Kidney epithelial cell (primary cell): ENCODE measurements around the gene HTR1A. TPM values are rescaled to one million over a fixed set of nuclear protein-coding genes. Genes with fewer than 3 reads are reported as not detected.

Experiments
- DNase-seq: peaks from one replicate; pipeline ENCODE4 v3.0.0-alpha.2; 2010; ENCODE audit warnings: low read depth
- H3K27me3 ChIP-seq: 2 replicates; pipeline ENCODE4 v1.6.0; 2011; ENCODE audit warnings: low read length; ENCODE audit not compliant: control insufficient read depth, insufficient read depth
- H3K36me3 ChIP-seq: 2 replicates; pipeline ENCODE4 v1.5.1; 2011; ENCODE audit warnings: low read length; ENCODE audit not compliant: control insufficient read depth, insufficient read depth
- H3K4me3 ChIP-seq: 2 replicates; pipeline ENCODE4 v1.5.1; 2011; ENCODE audit warnings: low read depth, mild to moderate bottlenecking, control low read depth, low read length
- CTCF ChIP-seq: IDR thresholded peaks from 2 replicates; pipeline ENCODE4 v1.5.1; 2011; ENCODE audit warnings: mild to moderate bottlenecking, moderate library complexity, low read length, control low read depth, inconsistent platforms; ENCODE audit not compliant: insufficient read depth, poor library complexity, severe bottlenecking
- total RNA-seq: library from RNA; depleted of rRNA; stranded (reverse); fragments of >200 nt; gene quantifications from 2 replicates; pipeline ENCODE4 v1.2.3, GENCODE V29; 2015

HTR1A gene
- not detected in 2 replicates for total RNA-seq

- peaks cover 41% of the 10 kb centered on the region for H3K27me3 ChIP-seq
- no peaks in the 10 kb centered on the region for H3K36me3 ChIP-seq
- TF ChIP-seq CTCF: no peak
- no peak for DNase-seq
- H3K4me3 ChIP-seq: no peak within 1 kb of the TSS
Observed at GRCh38 chr5:63962279-63962678, at the start of gene HTR1A. Gene HTR1A, minus strand, starts transcription at chr5:63962445. Its CDS starts 726 bp downstream, at chr5:63961719.

GRCh38 chr5:64003966-64004365, 41.7 kb upstream of the HTR1A start:
- no peak overlapping the region for H3K4me3 ChIP-seq
- no peaks in the 10 kb centered on the region for H3K36me3 ChIP-seq
- no peaks in the 10 kb centered on the region for H3K27me3 ChIP-seq
- DNase-seq: no peak
- no peak for TF ChIP-seq CTCF

- no peaks in the 10 kb centered on the region for H3K36me3 ChIP-seq
Observed at GRCh38 chr5:64000096-64000495, 37.9 kb upstream of the HTR1A start.

GRCh38 chr5:63987053-63987452, 24.8 kb upstream of the HTR1A start:
- H3K4me3 ChIP-seq: no peak overlapping the region
- DNase-seq: no peak
- H3K27me3 ChIP-seq: no peaks in the 10 kb centered on the region
- no peak for TF ChIP-seq CTCF
- H3K36me3 ChIP-seq: no peaks in the 10 kb centered on the region

More at GRCh38 chr5:64000096-64000495, 37.9 kb upstream of the HTR1A start:
- no peak for DNase-seq
- TF ChIP-seq CTCF: no peak
- Histone ChIP-seq H3K4me3 (no peak overlapping the region), H3K27me3 (no peaks in the 10 kb centered on the region)

- no peaks in the 10 kb centered on the region for H3K36me3 ChIP-seq
- H3K4me3 ChIP-seq: no peak overlapping the region
- no peaks in the 10 kb centered on the region for H3K27me3 ChIP-seq
- DNase-seq: no peak
- no peak for TF ChIP-seq CTCF
Observed at GRCh38 chr5:63981864-63982263, 19.6 kb upstream of the HTR1A start.

- Histone ChIP-seq H3K27me3 (peaks cover 40% of the 10 kb centered on the region), H3K4me3 (no peak overlapping the region), H3K36me3 (no peaks in the 10 kb centered on the region)
- no peak for TF ChIP-seq CTCF
- no peak for DNase-seq
Observed at GRCh38 chr5:63963926-63964325, 1.7 kb upstream of the HTR1A start.
